GM19328 (cell line): ENCODE measurements around the gene INSYN1.
"Not testable (repeated sequence)": the region's sequence is repeated elsewhere in the genome, so short reads cannot be mapped to it uniquely, and the experiment has no call there.

Experiments used
- ATAC-seq: cut with Tn5 transposase; IDR thresholded peaks from one replicate; pipeline ENCODE4 v1.9.1; 2021; ENCODE audit warnings: mild to moderate bottlenecking, moderate library complexity; ENCODE audit not compliant: unreplicated experiment

The INSYN1 gene

DNA sequence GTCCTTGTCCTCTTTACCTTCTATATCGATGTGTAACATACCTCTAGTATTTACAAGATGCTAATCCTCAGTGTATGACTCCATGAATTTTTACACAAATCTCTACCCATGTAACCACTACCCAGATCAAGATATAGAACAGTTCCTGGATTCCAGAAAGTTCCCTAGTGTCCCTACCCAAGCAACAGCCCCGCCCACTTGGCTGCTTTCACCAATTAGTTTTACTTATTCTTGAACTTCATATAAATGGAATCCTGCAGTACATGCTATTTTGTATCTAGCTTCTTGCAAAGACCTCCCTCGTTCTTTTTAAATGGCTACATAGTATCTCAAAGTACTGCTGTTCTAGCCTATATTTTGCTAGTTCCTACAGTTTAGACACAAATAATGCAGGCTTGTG, 35.9 kb downstream of the INSYN1 start:
- ATAC-seq: no peak

DNA sequence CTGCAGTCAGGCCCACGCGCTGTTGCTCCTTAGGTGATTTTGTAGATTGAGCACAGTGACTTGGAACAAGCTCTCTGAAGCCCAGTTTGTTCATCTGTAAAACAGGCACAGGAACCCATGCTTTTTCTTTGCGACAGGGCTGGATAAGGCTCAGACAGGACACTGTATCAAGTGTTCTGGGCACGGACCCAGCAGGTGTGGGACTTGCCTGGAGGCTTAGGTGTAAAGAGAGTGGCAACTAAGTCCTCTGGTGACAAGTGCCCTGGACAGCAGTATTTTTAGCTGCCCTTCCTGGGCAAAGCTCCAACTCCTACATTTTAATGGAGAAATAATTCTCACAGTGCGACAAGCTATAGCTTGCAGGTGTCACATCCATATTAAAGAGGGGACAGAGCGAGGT, 36.7 kb downstream of the INSYN1 start:
- ATAC-seq: no peak

DNA sequence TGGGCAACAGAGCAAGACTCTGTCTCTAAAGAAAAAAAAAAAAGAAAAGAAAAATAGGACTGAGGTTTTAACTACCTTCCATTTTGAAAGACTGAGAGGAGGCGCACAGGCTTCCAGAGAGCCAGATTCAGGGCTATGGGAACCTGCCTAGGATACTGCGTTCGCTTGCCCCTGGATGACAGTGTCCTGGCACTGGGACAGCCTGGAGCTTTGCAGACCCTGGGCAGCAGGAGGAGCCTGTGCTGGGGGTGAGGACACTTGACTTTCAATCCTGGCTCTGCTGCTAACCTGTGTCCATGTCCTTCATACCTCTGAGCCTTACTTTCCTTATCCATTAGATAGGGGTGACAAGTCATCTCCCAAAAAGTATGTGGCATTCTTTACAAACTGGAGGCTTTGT, 37.7 kb downstream of the INSYN1 start:
- no peak for ATAC-seq

DNA sequence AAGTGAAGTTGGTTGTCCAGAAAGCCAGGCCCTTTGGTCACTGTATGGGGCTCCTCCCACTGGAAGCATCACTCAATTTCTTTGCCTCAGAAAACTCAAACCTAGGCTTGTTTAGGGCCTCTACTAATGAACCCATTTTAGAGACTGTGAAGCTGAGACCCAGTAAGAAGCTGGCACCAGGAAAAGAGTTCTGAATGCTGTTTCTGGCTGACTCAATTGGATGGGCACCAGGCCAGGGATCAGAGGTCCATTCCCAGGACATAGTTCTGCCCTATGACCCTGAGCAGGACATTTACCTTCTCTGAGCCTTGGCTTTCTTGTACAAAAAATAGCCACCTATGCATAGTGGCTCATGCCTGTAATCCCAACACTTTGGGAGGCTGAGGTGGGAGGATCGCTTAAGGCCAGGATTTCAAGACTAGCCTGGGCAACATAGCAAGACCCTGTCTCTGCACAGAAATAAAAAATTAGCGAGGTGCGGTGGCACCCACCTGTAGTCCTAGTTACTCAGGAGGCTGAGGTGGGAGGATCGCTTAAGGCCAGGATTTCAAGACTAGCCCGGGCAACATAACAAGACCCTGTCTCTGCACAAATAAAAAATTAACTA, 38.4 kb downstream of the INSYN1 start:
- no peak for ATAC-seq

DNA sequence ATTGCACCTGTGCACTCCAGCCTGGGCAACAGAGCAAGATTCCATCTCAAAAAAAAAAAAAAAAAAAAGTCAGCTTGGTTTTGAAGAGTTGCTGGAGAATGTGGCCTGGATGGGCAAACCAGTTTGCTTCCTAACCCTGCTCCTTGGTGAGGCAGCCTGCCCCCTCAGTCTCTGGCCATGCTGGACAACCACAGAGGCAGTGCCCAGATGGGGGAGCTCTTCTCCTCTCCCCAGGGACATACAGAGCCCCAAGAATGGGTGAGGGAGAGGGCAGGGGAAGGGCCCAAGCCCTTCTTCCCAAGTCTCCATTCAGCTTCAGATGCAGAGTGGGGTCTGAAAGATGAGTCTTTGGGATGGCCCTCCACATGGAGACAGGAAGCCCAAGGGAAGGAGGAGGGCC, 41.0 kb downstream of the INSYN1 start:
- ATAC-seq: no peak

DNA sequence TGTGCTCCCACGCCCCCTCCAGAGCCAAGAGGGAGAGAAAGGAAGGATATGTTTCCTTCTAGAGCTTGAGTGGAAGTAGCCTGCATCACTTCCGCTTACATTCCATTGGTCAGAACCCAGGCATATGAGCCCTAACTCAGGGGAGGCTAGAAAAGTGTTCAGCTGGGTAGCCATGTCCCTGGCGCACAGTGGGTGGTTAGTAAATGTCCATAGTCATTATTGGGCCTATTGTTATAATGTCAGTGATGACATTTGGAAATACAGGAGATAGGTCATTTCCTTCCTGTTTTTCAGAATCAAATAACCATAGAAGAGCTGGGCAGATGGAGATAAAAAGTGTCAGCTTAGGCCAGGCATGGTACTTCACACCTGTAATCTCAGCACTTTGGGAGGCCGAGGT, 41.6 kb downstream of the INSYN1 start:
- ATAC-seq: no peak

DNA sequence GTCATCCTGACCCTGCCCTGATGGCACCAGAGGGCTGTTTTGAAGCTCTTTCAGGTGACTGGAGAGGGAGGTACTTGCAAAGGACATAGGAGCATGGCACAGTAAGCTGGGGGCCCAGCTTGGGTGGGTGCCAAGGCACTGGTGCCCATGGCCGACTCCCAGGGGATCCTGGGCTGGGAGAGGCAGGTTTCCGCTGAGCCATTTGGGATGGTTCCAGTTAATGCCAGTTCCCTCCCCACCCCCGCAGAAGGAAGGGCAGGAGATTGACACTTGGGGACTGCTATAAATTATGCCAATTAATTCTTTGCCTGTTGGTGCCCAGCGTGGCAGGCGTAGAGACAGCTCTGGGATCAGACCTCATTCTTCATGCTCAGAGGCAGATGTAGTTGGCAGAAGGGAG, 42.8 kb downstream of the INSYN1 start:
- ATAC-seq: no peak

DNA sequence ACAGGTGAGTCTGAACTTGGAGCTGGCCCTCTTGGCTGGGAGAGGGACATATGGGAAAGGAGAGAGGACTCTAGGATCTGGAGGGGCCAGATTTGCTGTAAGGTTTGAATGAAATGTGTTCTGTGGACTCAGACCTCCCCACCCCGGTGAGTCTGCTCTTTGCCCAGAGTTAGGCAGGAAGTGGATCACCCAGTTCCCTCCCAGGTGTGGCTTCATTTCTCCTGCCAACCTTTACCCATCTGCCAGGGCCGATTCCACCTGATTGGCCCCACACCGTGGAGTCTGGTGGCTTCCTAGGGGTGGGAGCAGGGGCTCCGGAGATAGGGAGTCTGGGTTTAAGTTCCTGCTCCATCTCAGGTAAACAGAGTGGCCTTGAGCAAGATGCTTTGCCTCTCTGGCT, 43.5 kb downstream of the INSYN1 start:
- ATAC-seq: no peak

DNA sequence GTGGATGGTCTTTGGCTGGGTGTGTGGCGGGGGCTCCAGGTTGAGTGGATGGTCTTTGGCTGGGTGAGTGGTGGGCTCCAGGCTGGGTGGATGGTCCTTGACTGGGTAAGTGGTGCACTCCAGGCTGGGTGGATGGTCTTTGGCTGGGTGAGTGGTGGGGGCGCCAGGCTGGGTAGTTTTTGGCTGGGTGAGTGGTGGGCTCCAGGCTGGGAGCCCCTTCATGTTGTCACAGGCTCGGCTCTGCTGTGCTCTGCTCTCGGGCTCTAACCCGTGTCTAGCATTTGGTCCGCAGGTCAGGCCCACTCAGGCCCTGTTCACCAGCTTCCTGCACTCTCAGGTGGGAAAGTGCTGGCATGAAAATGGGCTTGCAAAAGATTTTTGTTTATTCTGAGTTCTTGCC, 43.9 kb downstream of the INSYN1 start:
- no peak for ATAC-seq

DNA sequence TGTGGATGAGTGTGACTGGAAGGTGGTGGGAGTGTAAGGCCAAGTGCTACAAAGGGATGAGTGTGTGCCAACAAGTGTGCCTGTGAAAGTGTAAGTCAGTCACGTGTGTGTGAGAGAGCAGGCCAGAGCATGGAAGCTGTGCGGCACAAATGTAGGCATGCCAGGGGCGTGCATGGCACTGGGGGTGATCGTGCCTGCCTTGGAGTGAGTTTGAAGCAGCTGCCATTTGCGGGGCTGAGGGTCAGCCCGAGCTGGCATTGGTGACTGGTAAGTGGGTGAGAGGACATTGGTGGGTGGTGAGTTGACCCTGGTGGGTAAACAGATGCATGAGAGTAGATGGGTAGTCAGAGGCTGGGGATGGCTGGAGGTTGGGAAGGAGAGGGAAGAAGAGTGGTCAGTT, 44.5 kb downstream of the INSYN1 start:
- no peak for ATAC-seq

DNA sequence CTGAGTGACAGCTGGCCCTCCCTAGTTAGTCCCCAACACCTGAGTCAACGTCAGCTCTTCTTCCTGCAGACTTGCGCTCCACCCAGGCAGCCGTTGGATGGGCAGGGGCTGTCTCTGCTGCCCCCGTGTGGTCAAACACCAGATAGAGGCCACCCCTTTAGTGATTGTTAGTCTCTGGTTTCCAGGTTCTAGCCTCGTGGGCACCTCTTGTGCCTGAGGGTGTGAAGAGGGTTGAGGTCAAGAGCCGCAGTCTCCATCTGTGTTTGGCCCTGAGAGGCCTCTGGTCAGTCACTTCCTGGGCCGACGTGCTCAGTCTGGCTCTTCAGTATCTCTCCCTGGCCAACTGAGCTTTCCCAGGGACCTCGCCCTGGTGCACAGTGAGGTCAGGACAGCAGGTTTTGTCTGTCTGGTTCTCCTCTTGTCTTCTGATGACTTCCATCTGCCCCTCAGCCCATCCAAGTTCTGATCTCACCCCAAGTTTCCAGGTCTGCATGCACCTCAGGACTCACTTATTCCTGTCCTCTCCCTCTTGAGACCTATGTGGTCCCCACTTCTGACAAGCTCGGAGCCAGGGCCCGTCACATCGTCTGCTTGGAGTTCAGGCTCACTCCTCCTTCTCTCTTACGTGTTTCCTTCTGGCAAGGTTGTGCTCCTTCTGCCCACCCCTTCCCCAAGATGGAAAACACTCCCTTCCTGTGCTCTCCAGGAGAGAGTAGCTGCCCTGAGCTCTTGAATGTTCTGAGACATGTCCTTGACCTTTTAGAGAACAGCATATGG, 48.1 kb downstream of the INSYN1 start:
- no peak for ATAC-seq

DNA sequence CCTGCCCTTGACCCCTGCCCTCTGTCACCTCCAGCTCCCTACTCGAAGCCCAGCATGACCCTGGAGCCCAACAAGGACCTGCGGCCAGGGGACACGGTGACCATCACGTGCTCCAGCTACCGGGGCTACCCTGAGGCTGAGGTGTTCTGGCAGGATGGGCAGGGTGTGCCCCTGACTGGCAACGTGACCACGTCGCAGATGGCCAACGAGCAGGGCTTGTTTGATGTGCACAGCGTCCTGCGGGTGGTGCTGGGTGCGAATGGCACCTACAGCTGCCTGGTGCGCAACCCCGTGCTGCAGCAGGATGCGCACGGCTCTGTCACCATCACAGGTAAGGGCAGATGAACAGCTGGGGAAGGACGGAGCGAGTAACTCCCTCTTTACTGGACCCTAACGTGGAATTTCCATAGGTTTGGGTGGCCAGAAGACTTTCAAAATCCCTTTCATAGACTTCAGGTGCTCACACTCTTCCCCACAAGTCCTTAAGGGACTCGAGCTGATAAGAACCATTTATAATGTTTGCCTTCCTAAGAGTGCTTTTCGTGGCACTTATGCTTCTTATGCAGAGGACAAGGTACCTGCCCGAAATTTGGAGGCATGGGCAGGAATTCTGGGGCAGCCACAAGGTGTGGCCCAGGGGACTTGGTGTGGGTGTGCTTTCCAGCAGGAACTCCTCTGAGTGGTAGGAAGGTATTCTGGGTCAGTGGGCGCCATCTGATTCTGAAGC, 48.8 kb downstream of the INSYN1 start:
- not testable (repeated sequence) for ATAC-seq

DNA sequence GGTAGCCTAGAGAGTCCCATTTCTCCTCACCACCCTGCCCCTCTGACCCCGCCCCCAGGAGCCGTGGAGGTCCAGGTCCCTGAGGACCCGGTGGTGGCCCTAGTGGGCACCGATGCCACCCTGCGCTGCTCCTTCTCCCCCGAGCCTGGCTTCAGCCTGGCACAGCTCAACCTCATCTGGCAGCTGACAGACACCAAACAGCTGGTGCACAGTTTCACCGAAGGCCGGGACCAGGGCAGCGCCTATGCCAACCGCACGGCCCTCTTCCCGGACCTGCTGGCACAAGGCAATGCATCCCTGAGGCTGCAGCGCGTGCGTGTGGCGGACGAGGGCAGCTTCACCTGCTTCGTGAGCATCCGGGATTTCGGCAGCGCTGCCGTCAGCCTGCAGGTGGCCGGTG, 49.5 kb downstream of the INSYN1 start:
- not testable (repeated sequence) for ATAC-seq

DNA sequence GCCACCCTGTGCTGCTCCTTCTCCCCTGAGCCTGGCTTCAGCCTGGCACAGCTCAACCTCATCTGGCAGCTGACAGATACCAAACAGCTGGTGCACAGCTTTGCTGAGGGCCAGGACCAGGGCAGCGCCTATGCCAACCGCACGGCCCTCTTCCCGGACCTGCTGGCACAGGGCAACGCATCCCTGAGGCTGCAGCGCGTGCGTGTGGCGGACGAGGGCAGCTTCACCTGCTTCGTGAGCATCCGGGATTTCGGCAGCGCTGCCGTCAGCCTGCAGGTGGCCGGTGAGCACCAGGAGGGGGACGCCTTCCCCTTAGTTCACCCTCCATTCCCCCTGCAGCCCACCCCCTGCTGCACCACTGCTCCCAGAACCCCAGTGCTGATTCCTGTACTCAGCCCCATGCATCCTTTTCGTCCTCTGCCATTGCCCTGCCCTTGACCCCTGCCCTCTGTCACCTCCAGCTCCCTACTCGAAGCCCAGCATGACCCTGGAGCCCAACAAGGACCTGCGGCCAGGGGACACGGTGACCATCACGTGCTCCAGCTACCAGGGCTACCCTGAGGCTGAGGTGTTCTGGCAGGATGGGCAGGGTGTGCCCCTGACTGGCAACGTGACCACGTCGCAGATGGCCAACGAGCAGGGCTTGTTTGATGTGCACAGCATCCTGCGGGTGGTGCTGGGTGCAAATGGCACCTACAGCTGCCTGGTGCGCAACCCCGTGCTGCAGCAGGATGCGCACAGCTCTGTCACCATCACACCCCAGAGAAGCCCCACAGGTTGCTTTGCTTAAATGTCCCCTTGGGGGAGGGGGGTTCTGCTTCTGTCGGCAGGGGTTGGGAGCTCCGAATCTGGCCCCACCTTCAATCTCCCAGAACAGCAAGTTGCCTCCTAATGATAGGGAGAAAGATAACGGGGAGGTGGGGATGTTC, 50.6 kb downstream of the INSYN1 start:
- ATAC-seq: not testable (repeated sequence)

DNA sequence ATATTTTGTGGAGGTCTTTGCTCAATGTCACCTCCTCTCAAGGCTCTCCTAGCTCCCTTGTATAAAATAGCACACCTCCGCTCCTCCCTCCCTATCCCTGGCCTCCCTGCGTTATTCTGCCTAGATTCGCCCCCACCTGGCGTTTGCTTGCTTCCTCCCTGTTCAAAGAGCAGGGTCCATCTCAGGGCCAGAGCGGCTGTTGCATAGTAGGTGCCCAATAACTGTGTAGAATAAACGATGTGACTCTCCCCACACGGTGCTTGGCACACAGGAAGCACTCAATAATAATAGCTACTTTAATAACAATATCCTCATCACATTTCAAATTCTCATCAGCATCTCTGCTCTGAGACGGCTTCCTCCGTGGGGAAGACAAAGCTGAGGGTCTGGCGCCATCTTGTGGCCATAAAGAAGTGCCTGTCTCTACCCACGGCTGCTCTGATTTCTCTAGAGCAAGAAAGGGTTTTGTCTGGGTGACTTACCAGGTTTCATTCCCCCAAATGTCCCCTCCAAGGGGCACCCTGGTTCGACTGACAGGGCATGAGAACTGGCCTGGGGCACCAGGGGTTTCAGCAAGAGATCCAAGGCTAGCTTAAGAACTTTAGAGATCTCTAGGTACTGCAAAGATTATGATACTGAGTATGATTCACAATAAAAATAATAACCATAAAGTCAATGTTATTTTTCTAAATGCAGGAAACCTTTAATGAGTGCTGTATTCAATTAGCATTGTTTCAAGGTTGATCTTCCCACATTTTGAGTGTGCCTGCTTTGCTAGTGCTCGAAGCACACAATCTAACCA, 52.9 kb downstream of the INSYN1 start:
- ATAC-seq: no peak

DNA sequence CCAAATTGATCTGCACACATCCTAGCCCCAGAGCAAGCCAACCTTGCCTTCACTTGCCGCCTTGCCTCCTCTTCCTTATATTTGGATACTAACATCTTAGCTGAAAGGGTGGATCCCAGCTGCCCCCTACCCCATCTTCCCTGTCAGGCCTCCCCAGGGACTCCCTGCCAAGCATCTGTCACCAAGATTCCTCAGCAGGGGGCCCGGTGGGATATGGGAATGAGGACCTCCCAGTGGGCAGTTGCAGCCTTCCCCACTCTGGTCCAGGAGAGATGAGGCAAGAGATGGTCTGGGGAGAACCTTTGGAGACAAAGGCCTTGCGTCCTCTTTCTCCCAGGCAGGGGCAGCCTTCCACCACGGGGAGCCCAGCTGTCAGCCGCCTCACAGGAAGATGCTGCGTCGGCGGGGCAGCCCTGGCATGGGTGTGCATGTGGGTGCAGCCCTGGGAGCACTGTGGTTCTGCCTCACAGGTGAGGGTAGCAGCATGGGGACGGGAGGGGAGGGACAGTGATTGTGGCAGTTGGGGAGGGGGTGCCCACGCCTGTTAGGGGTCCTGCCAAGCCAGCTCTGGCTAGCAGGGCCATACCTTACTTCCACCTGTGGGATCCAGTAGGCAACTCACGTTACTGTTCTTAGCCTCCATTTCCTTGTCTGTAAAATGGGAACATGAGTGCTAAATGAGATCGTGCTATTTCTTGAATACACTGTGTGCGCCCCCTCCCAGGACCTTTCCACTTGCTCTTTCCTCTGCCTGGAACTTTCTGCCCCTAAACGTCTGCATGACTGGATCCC, 53.7 kb downstream of the INSYN1 start:
- no peak for ATAC-seq

DNA sequence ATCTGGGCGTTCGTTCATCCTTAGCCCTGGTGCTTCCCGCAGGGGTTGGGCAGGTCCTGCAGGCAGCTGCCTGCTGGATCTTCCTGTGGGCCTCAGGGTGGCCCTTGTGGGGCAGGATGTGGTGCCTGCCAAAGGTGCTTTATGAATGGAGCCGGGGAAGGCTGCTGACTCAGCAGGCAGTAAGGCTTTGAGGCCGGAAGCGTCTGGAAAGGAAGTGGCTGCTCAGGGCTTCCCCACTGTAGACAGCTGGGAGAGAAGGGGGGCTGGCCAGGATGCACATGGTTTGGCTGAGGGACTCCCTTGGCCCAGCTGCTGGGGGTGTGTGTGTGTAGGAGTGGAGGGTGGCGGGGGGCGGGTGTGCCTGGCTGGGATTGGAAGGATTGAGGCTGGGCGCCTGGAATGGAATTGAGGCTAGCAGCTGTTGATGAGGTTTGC, 56.1 kb downstream of the INSYN1 start:
- ATAC-seq: no peak

DNA sequence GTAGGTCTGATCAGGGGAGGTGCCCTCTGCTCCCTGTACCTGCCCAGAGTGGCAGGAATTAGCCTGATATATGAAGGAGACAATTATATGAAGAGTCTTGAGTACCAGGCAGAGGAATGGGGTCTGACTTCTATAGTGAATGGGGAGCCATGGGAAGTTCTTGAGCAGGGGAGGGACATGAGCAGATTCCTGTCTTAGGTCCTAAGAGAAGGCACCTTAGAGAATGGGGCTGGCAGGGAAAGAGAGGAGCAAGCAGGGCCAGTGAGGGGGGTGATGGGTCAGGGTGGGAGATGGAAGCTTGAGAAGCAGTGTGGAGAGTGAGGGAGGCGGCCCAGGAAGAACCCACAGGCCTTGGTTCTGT, 56.5 kb downstream of the INSYN1 start:
- ATAC-seq: no peak
